IMR-90 (cell line): Measurements from ENCODE around the gene CASZ1. TPM values are rescaled to one million over a fixed set of nuclear protein-coding genes. Genes with fewer than 3 reads are reported as not detected.

Source experiments
- ATAC-seq: fragments of 200-7000 bp; cut with Tn5 transposase; 2 replicates; pipeline ENCODE4 v1.9.1; 2020; ENCODE audit warnings: low read depth, mild to moderate bottlenecking, moderate library complexity
- BruUV-seq: library from RNA; stranded (reverse); fragments of 400-500 nt; replicated peaks from 2 replicates; lab custom pipeline; 2021; lab: Mats Ljungman, UMichigan
- CTCF ChIA-PET: fragments of 300-600 bp; formaldehyde crosslinking; extraction: SDS; loops from one replicate; lab custom pipeline; 2021; ENCODE audit warnings: antibody characterized with exemption; lab: Yijun Ruan, JAX
- POLR2A ChIA-PET: fragments of 300-600 bp; sonication (Branson Sonifier 250); formaldehyde crosslinking; loops from one replicate; lab custom pipeline; 2022; ENCODE audit warnings: antibody characterized with exemption; ENCODE audit not compliant: unreplicated experiment; lab: Charles Lee
- DNase-seq: peaks from one replicate; pipeline ENCODE4 v3.0.0; 2013
- H2AFZ ChIP-seq: replicated peaks from 2 replicates; pipeline ENCODE3; 2013; ENCODE audit warnings: low read length, mild to moderate bottlenecking; ENCODE audit not compliant: poor library complexity
- H2AK5ac ChIP-seq: 2 replicates; pipeline ENCODE4 v1.6.1; 2013; ENCODE audit warnings: low read depth, low read length, inconsistent platforms
- H2AK9ac ChIP-seq: replicated peaks from 2 replicates; pipeline ENCODE3; 2013; ENCODE audit warnings: mild to moderate bottlenecking, low read depth, low read length, moderate library complexity; ENCODE audit not compliant: poor library complexity
- H2BK120ac ChIP-seq: 2 replicates; pipeline ENCODE4 v1.6.1; 2013; ENCODE audit warnings: low read depth, low read length, inconsistent platforms
- H2BK15ac ChIP-seq: 3 replicates; pipeline ENCODE4 v1.6.1; 2013; ENCODE audit warnings: low read depth, low read length, inconsistent platforms
- H2BK20ac ChIP-seq: 2 replicates; pipeline ENCODE4 v1.6.1; 2013; ENCODE audit warnings: low read depth, mild to moderate bottlenecking, inconsistent platforms, low read length, moderate library complexity
- H2BK5ac ChIP-seq: 2 replicates; pipeline ENCODE4 v1.6.1; 2013; ENCODE audit warnings: mild to moderate bottlenecking, low read depth, low read length, inconsistent platforms; ENCODE audit not compliant: poor library complexity, severe bottlenecking
- H3K14ac ChIP-seq: replicated peaks from 2 replicates; pipeline ENCODE4 v1.6.1; 2013; ENCODE audit warnings: low read depth, low read length, inconsistent platforms
- H3K18ac ChIP-seq: 2 replicates; pipeline ENCODE4 v1.6.1; 2013; ENCODE audit warnings: low read depth, low read length, control low read depth
- H3K23ac ChIP-seq: 2 replicates; pipeline ENCODE4 v1.6.1; 2013; ENCODE audit warnings: low read depth, low read length, inconsistent platforms
- H3K27ac ChIP-seq: 2 replicates; pipeline ENCODE4 v1.5.1; 2013; ENCODE audit warnings: mild to moderate bottlenecking, control low read depth, low read length; ENCODE audit not compliant: insufficient read depth
- H3K27me3 ChIP-seq: 2 replicates; pipeline ENCODE4 v1.6.1; 2013; ENCODE audit warnings: low read length; ENCODE audit not compliant: control insufficient read depth, insufficient read depth
- H3K36me3 ChIP-seq: 2 replicates; pipeline ENCODE4 v1.6.1; 2013; ENCODE audit warnings: low read length, mixed read lengths; ENCODE audit not compliant: control insufficient read depth, insufficient read depth
- H3K4ac ChIP-seq: 2 replicates; pipeline ENCODE4 v1.6.1; 2013; ENCODE audit warnings: low read depth, low read length, inconsistent platforms
- H3K4me1 ChIP-seq: 2 replicates; pipeline ENCODE4 v1.6.1; 2013; ENCODE audit warnings: low read length, mixed read lengths; ENCODE audit not compliant: control insufficient read depth, insufficient read depth
- H3K4me2 ChIP-seq: 2 replicates; pipeline ENCODE4 v1.6.1; 2013; ENCODE audit warnings: low read depth, mild to moderate bottlenecking, control low read depth, low read length, moderate library complexity
- H3K4me3 ChIP-seq: 2 replicates; pipeline ENCODE4 v1.5.1; 2013; ENCODE audit warnings: low read depth, mild to moderate bottlenecking, control low read depth, low read length, moderate library complexity; ENCODE audit not compliant: insufficient read depth
- H3K56ac ChIP-seq: 2 replicates; pipeline ENCODE4 v1.6.1; 2013; ENCODE audit warnings: low read length, inconsistent platforms; ENCODE audit not compliant: insufficient read depth; ENCODE audit errors: extremely low read depth
- H3K79me1 ChIP-seq, 2 experiments: 2 replicates each; pipeline ENCODE4 v1.6.1; 2013; ENCODE audit warnings: low read length in 2 of 2, inconsistent platforms in 1 of 2, low read depth in 1 of 2
- H3K9ac ChIP-seq: 2 replicates; pipeline ENCODE4 v1.6.1; 2013; ENCODE audit warnings: low read depth, low read length, control low read depth
- H3K9me1 ChIP-seq: 2 replicates; pipeline ENCODE4 v1.6.1; 2013; ENCODE audit warnings: low read length, inconsistent platforms; ENCODE audit not compliant: insufficient read depth
- H3K9me3 ChIP-seq: 2 replicates; pipeline ENCODE4 v1.6.1; 2013; ENCODE audit warnings: low read length; ENCODE audit not compliant: control insufficient read depth, insufficient read depth
- H4K20me1 ChIP-seq: 2 replicates; pipeline ENCODE4 v1.6.1; 2013; ENCODE audit warnings: low read length, inconsistent platforms; ENCODE audit not compliant: insufficient read depth
- H4K5ac ChIP-seq: 2 replicates; pipeline ENCODE4 v1.6.1; 2013; ENCODE audit warnings: mild to moderate bottlenecking, low read depth, low read length, control low read depth
- H4K8ac ChIP-seq, 2 experiments: 2 replicates each; pipeline ENCODE4 v1.6.1; 2013; ENCODE audit warnings: low read depth in 2 of 2, low read length in 2 of 2, control low read depth in 1 of 2, inconsistent platforms in 1 of 2
- H4K91ac ChIP-seq: 2 replicates; pipeline ENCODE4 v1.6.1; 2013; ENCODE audit warnings: low read depth, low read length, inconsistent platforms; ENCODE audit not compliant: insufficient read depth
- ELK1 ChIP-seq: fragments of 150-350 bp; IDR thresholded peaks from 2 replicates; pipeline ENCODE4 v1.6.1; 2016; ENCODE audit warnings: low read depth, mild to moderate bottlenecking, low read length, moderate library complexity, borderline replicate concordance
- MAFK ChIP-seq: IDR thresholded peaks from 2 replicates; pipeline ENCODE4 v1.6.1; 2012; ENCODE audit warnings: low read depth, low read length, improper control_type of control experiment
- MAZ ChIP-seq: IDR thresholded peaks from 2 replicates; pipeline ENCODE4 v1.6.1; 2012; ENCODE audit warnings: low read depth, mild to moderate bottlenecking, low read length, improper control_type of control experiment, moderate library complexity, borderline replicate concordance
- NFE2L2 ChIP-seq: fragments of 150-350 bp; IDR thresholded peaks from 2 replicates; pipeline ENCODE4 v1.6.1; 2016; ENCODE audit warnings: low read depth, mild to moderate bottlenecking, low read length
- SMC3 ChIP-seq: fragments of 150-350 bp; IDR thresholded peaks from 2 replicates; pipeline ENCODE4 v1.6.1; 2016; ENCODE audit warnings: low read depth, mild to moderate bottlenecking, antibody characterized with exemption, low read length, moderate library complexity
- WGBS, 2 experiments: methylation state at CpG; one replicate each; pipeline versions ENCODE4 v1.1.5 to v1.1.7; 2013; ENCODE audit warnings: missing lambda C conversion rate in 2 of 2; ENCODE audit not compliant: insufficient read length in 1 of 2; ENCODE audit errors: extremely low coverage in 2 of 2; 5-methylcytosine and 5-hydroxymethylcytosine counted together
- dilution Hi-C: fragments of 300-500 bp; cut with HindIII; formaldehyde crosslinking; loops from one replicate; pipeline ENCODE4 v1.14.3; 2018; ENCODE audit warnings: low sequenced_read_pairs; ENCODE audit not compliant: unreplicated experiment
- in situ Hi-C: fragments of 300-500 bp; cut with MboI; formaldehyde crosslinking; loops from 3 replicates; pipeline ENCODE4 v1.14.3; 2019; ENCODE audit warnings: low sequenced_read_pairs, inconsistent platforms, mixed read lengths
- intact Hi-C: fragments of 100-400 bp; cut with micrococcal nuclease; formaldehyde crosslinking; loops from 2 replicates; pipeline ENCODE4 v1.10.0; 2022
- polyA plus RNA-seq, 3 experiments: library from polyadenylated mRNA; depleted of rRNA; stranded (reverse); fragments of >200 nt; gene quantifications; 2 replicates each; pipeline ENCODE4 v1.2.3, GENCODE V29; 2012; ENCODE audit warnings: low replicate concordance in 1 of 3
- total RNA-seq: library from RNA; depleted of rRNA; stranded (reverse); fragments of >200 nt; gene quantifications from 2 replicates; pipeline ENCODE4 v1.2.3, GENCODE V29; 2012
- TF ChIP-seq, protein P1 (sequence below): fragments of 150-350 bp; IDR thresholded peaks from 2 replicates; pipeline ENCODE4 v1.6.1; 2017; ENCODE audit warnings: mild to moderate bottlenecking, antibody characterized with exemption, low read length, low read depth
- TF ChIP-seq, protein P2 (sequence below): conservative IDR thresholded peaks from 2 replicates; pipeline ENCODE4 v1.5.1; 2012; ENCODE audit warnings: mild to moderate bottlenecking, low read depth, low read length, improper control_type of control experiment

CASZ1 gene
- total and polyA plus RNA-seq, 2 of the 4 experiments (the other 2 are of a cell fraction) = 0.18 to 0.24 TPM

DNA sequence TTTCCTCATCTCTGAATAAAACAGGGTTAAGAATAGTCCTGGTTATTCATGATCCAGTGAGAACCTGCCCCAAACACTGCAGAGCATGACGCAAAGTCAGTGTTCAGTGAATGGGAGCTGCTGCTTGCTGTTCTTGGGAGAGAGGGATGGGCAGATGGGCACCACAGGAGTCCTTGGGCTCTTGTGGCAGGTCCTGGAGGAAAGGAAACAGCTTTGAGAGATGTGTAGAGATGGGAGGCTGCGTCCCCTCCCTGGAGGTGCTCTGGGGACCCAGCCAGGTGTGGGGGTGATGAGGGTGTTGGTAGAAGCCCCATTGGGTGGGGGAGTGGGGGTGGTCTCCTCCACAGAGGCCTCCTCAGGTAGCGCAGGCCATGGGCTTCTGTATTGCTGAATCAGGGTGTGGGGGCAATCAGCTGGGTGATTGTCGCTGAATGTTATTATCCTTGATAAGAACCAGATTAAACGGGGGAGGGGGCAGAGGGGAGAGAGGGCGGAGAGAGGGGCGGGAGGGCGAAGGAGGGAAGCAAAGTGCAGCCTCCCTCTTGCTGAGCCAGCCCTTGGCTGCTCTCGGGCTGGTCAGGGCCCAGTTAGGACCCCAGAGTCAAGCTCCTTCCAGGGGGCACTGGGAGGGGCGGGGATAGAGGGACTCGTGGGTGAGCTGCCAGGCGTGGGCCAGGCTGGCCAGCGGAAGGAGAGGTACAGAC lies 22.9 kb upstream of the CASZ1 start:
- DNase-seq (no peak), ATAC-seq (no peak)
- no peak overlapping the region for H3K4me3 ChIP-seq
- ChIA-PET CTCF (no interaction called here), POLR2A (no interaction called here)
- H3K9ac ChIP-seq = no peak overlapping the region
- H4K8ac ChIP-seq = no peak overlapping the region
- no peak for TF ChIP-seq SMC3
- no peak for TF ChIP-seq ELK1
- TF ChIP-seq, protein P1, sequence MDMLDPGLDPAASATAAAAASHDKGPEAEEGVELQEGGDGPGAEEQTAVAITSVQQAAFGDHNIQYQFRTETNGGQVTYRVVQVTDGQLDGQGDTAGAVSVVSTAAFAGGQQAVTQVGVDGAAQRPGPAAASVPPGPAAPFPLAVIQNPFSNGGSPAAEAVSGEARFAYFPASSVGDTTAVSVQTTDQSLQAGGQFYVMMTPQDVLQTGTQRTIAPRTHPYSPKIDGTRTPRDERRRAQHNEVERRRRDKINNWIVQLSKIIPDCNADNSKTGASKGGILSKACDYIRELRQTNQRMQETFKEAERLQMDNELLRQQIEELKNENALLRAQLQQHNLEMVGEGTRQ = no peak
- no peak for TF ChIP-seq MAZ
- TF ChIP-seq NFE2L2 = no peak
- TF ChIP-seq, protein P2, sequence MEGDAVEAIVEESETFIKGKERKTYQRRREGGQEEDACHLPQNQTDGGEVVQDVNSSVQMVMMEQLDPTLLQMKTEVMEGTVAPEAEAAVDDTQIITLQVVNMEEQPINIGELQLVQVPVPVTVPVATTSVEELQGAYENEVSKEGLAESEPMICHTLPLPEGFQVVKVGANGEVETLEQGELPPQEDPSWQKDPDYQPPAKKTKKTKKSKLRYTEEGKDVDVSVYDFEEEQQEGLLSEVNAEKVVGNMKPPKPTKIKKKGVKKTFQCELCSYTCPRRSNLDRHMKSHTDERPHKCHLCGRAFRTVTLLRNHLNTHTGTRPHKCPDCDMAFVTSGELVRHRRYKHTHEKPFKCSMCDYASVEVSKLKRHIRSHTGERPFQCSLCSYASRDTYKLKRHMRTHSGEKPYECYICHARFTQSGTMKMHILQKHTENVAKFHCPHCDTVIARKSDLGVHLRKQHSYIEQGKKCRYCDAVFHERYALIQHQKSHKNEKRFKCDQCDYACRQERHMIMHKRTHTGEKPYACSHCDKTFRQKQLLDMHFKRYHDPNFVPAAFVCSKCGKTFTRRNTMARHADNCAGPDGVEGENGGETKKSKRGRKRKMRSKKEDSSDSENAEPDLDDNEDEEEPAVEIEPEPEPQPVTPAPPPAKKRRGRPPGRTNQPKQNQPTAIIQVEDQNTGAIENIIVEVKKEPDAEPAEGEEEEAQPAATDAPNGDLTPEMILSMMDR = no peak
- TF ChIP-seq MAFK = no peak
- peaks cover 58% of the 10 kb centered on the region for H3K27me3 ChIP-seq
- H4K20me1 ChIP-seq = no peaks in the 10 kb centered on the region
- no peaks in the 10 kb centered on the region for H3K4me1 ChIP-seq
- no peak overlapping the region for H2AK5ac ChIP-seq
- intact Hi-C loops (no loop called here), dilution Hi-C loops (no loop called here), in situ Hi-C loops (no loop called here)
- no peak overlapping the region for H2BK20ac ChIP-seq
- H2BK15ac ChIP-seq = no peak overlapping the region
- no peaks in the 10 kb centered on the region for H3K9me1 ChIP-seq
- no peak overlapping the region for H2BK5ac ChIP-seq
- no TSS peak for BruUV-seq
- WGBS, 2 experiments = 65% methylated on average over 5 of the region's 13 CpGs; no CpG with 5 or more reads in 1 of the 2 experiments
- H3K23ac ChIP-seq = no peak overlapping the region
- no peak overlapping the region for H2AK9ac ChIP-seq
- H4K91ac ChIP-seq = no peak overlapping the region
- H3K79me1 ChIP-seq = no peaks in the 10 kb centered on the region
- H4K5ac ChIP-seq = no peak overlapping the region
- H3K36me3 ChIP-seq = no peaks in the 10 kb centered on the region
- H3K27ac ChIP-seq = no peak overlapping the region
- H3K4me2 ChIP-seq = no peak overlapping the region
- no peaks in the 10 kb centered on the region for H3K9me3 ChIP-seq
- no peak overlapping the region for H3K4ac ChIP-seq
- no peak overlapping the region for H3K14ac ChIP-seq
- H2AFZ ChIP-seq = no peak overlapping the region
- H3K56ac ChIP-seq = no peak overlapping the region
- H3K18ac ChIP-seq = no peak overlapping the region
- no peak overlapping the region for H2BK120ac ChIP-seq
